Testis (tissue), 2 donors: ENCODE results near the gene NUDC.

Experiments used
- CTCF ChIP-seq, 3 experiments: fragments of 450-650 bp in 2 of 3; fragments of 200-600 bp in 1 of 3; sonication (generic) in 1 of 3; IDR thresholded peaks; one replicate each; pipeline ENCODE4 v1.5.1; 2016 to 2019; ENCODE audit warnings: antibody characterized with exemption in 3 of 3, mild to moderate bottlenecking in 2 of 3, moderate library complexity in 1 of 3
- POLR2A ChIP-seq: fragments of 450-650 bp; IDR thresholded peaks from one replicate; pipeline ENCODE4 v1.6.1; 2017; ENCODE audit warnings: antibody characterized with exemption, mild to moderate bottlenecking, moderate library complexity

- TF ChIP-seq CTCF (IDR thresholded peaks at IDR 0.05) (no peak), POLR2A (no peak)
Observed at GRCh38 chr1:26911399-26912146, 10.0 kb upstream of the NUDC start.
